ENCODE measurements around the gene PGM1. TPM values are rescaled to one million over a fixed set of nuclear protein-coding genes. Genes with fewer than 3 reads are reported as not detected.

Gene PGM1
- total RNA-seq, 1 donor from 2014 or later: 144 TPM

DNA sequence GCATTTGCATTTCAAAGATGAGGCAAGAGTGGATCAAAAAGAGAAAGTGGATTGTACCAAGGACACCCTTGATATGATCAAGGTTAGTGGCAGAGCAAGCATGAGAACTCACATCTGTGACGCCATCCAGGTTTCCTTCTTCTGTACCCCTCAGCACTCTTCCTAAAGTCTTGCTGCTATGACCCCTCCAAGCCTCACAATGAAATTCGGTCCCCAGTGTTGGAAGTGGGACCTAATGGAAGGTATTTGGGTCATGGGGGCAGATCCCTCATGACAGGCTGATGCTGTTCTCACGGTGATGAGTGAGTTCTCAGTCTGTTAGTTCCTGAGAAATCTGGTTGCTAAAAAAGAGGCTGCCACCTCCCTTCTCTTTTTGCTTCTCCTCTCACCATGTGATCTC is 86.4 kb downstream of the PGM1 start:
- Histone ChIP-seq H3K4me3 (ENCODE audit: low read length in 3 of 3) (no peak overlapping the region), H3K36me3 (ENCODE audit: control insufficient read depth in 3 of 3, insufficient read depth in 3 of 3, low read length in 3 of 3) (no peaks in the 10 kb centered on the region), H3K9ac (ENCODE audit: low read depth in 1 of 3, low read length in 3 of 3) (no peak overlapping the region), H3K27me3 (ENCODE audit: control insufficient read depth in 3 of 3, insufficient read depth in 3 of 3, low read length in 3 of 3) (no peaks in the 10 kb centered on the region), H3K4me1 (ENCODE audit: control insufficient read depth in 3 of 3, insufficient read depth in 3 of 3, low read length in 3 of 3) (peaks cover 0 to 3% (median 0%) of the 10 kb centered on the region in 3 donors), H3K9me3 (ENCODE audit: control insufficient read depth in 3 of 3, low read length in 3 of 3) (no peaks in the 10 kb centered on the region), H3K27ac (ENCODE audit: low read depth, low read length) (no peak overlapping the region)

DNA sequence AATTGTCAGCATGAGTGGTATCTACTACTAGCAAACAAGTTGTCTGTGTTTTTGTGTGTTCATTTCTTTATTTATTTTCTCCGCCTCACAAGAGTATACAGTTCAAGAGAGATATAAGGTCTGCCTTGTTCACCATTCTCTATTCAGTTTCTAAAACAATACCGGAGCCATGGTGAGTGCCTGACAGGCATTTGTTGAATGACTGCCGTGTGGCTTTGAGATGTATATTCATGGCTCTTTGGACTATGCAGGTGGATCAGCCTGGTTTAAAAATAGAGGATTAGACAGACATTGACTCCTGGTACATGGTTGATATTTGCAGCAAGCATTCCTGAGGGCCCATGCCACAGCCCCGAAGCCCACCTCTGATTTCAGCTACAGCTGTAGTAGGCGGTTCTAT is 89.7 kb downstream of the PGM1 start:
- H3K27me3 ChIP-seq (ENCODE audit: control insufficient read depth in 3 of 3, insufficient read depth in 3 of 3, low read length in 3 of 3): no peaks in the 10 kb centered on the region
- no peak overlapping the region for H3K4me3 ChIP-seq (ENCODE audit: low read length in 3 of 3)
- H3K9ac ChIP-seq (ENCODE audit: low read depth in 1 of 3, low read length in 3 of 3): no peak overlapping the region
- H3K4me1 ChIP-seq (ENCODE audit: control insufficient read depth in 3 of 3, insufficient read depth in 3 of 3, low read length in 3 of 3): no peaks in the 10 kb centered on the region
- no peaks in the 10 kb centered on the region for H3K36me3 ChIP-seq (ENCODE audit: control insufficient read depth in 3 of 3, insufficient read depth in 3 of 3, low read length in 3 of 3)
- no peaks in the 10 kb centered on the region for H3K9me3 ChIP-seq (ENCODE audit: control insufficient read depth in 3 of 3, low read length in 3 of 3)
- no peak overlapping the region for H3K27ac ChIP-seq (ENCODE audit: low read depth, low read length)

DNA sequence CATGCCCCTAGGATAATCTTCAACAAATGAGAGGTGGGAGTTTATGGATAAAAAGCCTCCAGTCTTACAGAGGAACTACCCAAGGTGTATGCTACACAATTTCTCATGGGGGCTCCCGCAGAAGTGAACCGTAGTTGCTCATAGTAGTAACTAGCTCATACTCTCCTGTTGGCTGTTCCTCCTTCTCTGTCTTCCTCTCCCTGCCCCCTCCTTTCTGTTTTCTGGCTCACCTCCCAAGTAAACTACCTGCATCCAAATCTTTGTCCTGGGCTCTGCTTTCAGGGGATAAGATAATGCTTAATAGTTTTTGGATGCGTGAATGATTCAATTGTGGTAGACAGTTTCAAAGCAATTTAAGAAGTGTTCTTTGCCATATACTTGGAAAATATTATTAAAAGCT is 90.5 kb downstream of the PGM1 start:
- Histone ChIP-seq H3K36me3 (ENCODE audit: control insufficient read depth in 3 of 3, insufficient read depth in 3 of 3, low read length in 3 of 3) (no peaks in the 10 kb centered on the region), H3K27me3 (ENCODE audit: control insufficient read depth in 3 of 3, insufficient read depth in 3 of 3, low read length in 3 of 3) (no peaks in the 10 kb centered on the region), H3K9ac (ENCODE audit: low read depth in 1 of 3, low read length in 3 of 3) (no peak overlapping the region)

DNA sequence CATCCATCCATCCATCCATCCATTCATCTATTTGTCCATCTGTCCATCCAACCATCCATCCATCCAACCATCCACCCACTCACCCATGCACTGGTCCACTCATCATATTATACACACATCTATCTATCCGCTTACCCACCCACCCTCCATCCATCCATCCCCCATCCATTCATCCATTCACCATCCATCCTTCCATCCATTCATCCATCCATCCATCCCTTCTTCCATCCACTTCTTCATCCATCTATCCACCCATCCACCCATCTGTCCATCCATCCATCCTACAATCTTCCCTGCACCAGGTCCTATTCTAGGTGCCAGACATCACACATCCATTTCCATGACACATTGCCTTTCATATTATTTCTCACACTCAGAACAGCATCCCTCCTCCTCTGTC is 93.5 kb downstream of the PGM1 start:
- Histone ChIP-seq H3K4me3 (ENCODE audit: low read length in 3 of 3) (no peak overlapping the region), H3K27ac (ENCODE audit: low read depth, low read length) (no peak overlapping the region)

More for the DNA sequence above, 90.5 kb downstream of the PGM1 start:
- Histone ChIP-seq H3K27ac (ENCODE audit: low read depth, low read length) (no peak overlapping the region), H3K4me1 (ENCODE audit: control insufficient read depth in 3 of 3, insufficient read depth in 3 of 3, low read length in 3 of 3) (no peaks in the 10 kb centered on the region), H3K4me3 (ENCODE audit: low read length in 3 of 3) (no peak overlapping the region), H3K9me3 (ENCODE audit: control insufficient read depth in 3 of 3, low read length in 3 of 3) (no peaks in the 10 kb centered on the region)

DNA sequence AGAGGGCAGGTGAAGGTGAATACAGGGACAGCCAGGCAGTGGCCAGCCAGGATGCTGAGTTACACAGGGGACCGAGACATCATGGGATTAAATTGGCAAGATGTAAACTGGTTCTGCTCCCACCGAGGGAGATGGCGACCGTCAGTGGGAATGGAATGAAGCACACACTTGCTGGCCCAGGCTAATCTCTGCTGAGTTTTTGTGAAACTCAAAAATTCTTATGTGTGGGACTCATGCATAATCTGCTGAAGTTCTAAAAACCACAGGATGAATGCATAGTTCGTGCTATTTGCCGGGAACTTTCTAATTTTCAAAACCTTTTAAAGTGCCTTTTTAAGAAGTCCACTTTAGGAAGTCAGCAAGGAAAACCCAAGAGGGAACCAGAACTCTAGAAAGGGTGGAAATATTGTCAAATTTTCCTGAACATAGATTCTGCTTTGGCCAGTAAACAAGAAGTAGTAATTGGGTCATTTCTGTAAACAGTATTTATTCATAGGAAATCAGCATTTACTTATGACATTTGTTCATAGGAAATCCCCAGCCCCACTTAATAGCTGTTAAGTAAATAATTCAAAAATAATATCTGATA is 95.2 kb downstream of the PGM1 start:
- Histone ChIP-seq H3K4me3 (ENCODE audit: low read length in 3 of 3) (no peak overlapping the region), H3K36me3 (ENCODE audit: control insufficient read depth in 3 of 3, insufficient read depth in 3 of 3, low read length in 3 of 3) (no peaks in the 10 kb centered on the region), H3K9me3 (ENCODE audit: control insufficient read depth in 3 of 3, low read length in 3 of 3) (no peaks in the 10 kb centered on the region), H3K27me3 (ENCODE audit: control insufficient read depth in 3 of 3, insufficient read depth in 3 of 3, low read length in 3 of 3) (no peaks in the 10 kb centered on the region), H3K4me1 (ENCODE audit: control insufficient read depth in 3 of 3, insufficient read depth in 3 of 3, low read length in 3 of 3) (peaks cover 0 to 7% (median 0%) of the 10 kb centered on the region in 3 donors), H3K9ac (ENCODE audit: low read depth in 1 of 3, low read length in 3 of 3) (no peak overlapping the region), H3K27ac (ENCODE audit: low read depth, low read length) (no peak overlapping the region)

More for the DNA sequence above, 93.5 kb downstream of the PGM1 start:
- Histone ChIP-seq H3K9ac (ENCODE audit: low read depth in 1 of 3, low read length in 3 of 3) (no peak overlapping the region), H3K36me3 (ENCODE audit: control insufficient read depth in 3 of 3, insufficient read depth in 3 of 3, low read length in 3 of 3) (no peaks in the 10 kb centered on the region), H3K4me1 (ENCODE audit: control insufficient read depth in 3 of 3, insufficient read depth in 3 of 3, low read length in 3 of 3) (peaks cover 0 to under 1% (median 0%) of the 10 kb centered on the region in 3 donors), H3K27me3 (ENCODE audit: control insufficient read depth in 3 of 3, insufficient read depth in 3 of 3, low read length in 3 of 3) (no peaks in the 10 kb centered on the region), H3K9me3 (ENCODE audit: control insufficient read depth in 3 of 3, low read length in 3 of 3) (no peaks in the 10 kb centered on the region)

DNA sequence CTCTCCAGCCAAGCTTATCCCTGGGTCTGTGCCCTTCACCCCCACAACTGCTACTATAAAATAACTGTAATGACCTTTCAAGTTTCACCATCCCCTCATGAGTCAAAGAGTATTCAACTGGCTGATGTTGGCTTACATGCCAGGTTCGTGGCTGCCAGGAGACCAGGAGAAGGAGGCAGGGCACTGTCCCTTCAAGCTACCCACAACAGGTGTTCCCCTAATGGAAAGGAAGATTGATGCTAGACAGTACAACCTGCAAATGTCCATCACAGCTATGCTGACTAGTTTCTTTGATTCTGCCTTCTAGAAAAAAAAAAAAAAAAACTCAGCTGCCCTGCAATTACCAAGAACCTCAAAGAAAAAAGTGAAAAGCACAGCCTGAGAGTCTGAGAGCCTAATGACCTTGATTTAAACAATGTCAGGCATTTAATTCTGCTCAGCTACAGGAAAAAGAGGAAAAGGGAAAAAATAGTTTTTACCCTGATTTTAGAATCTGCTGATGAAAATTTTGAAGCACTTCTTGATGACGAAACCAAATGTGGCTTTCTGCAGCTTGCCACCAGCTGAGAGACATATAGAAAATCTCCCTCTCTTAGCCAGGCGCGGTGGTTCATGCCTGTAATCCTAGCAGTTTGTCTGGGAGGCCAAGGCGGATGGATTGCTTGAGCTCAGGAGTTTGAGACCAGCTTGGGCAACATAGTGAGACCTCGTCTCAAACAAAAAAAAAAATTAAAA is 97.9 kb downstream of the PGM1 start:
- peaks cover 0 to 7% (median 0%) of the 10 kb centered on the region in 3 donors for H3K4me1 ChIP-seq (ENCODE audit: control insufficient read depth in 3 of 3, insufficient read depth in 3 of 3, low read length in 3 of 3)
- no peak overlapping the region for H3K27ac ChIP-seq (ENCODE audit: low read depth, low read length)
- no peaks in the 10 kb centered on the region for H3K27me3 ChIP-seq (ENCODE audit: control insufficient read depth in 3 of 3, insufficient read depth in 3 of 3, low read length in 3 of 3)
- no peaks in the 10 kb centered on the region for H3K36me3 ChIP-seq (ENCODE audit: control insufficient read depth in 3 of 3, insufficient read depth in 3 of 3, low read length in 3 of 3)
- H3K9ac ChIP-seq (ENCODE audit: low read depth in 1 of 3, low read length in 3 of 3): no peak overlapping the region
- no peak overlapping the region for H3K4me3 ChIP-seq (ENCODE audit: low read length in 3 of 3)
- H3K9me3 ChIP-seq (ENCODE audit: control insufficient read depth in 3 of 3, low read length in 3 of 3): no peaks in the 10 kb centered on the region

DNA sequence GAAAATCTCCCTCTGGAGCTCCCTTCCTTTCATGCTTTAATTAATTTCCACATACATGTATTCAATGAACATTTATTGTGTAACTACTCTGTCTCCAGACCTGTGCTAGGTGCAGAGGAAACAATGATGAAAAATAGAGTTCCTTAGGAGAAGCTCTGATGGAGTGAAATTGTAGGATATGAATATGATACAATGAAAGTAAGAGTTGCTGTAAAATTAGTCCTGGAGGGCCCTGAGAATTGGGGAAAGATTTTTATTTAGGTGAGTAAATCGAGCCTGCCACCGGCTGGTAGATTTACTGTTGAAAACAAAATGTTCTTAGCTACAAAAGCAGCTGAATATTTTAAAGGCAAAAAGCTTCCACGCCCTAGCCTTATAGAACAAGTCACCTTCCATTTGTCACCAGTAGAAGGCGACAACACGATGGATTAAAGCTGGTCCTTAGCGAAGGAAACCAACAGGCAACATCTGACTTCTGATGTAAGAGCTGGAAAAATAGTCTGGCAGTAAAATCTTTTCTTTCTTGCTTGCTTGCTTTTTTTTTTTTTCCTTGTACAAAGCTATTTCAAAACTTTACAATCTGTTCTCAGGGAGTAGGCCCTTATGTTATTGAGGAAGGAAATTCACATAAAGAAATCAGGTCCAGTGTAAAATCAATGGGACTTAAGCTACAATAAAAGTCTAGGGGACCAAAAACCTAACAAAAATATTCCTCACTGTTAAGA is 98.7 kb downstream of the PGM1 start:
- no peak overlapping the region for H3K9ac ChIP-seq (ENCODE audit: low read depth in 1 of 3, low read length in 3 of 3)
- peaks cover 0 to 7% (median 0%) of the 10 kb centered on the region in 3 donors for H3K4me1 ChIP-seq (ENCODE audit: control insufficient read depth in 3 of 3, insufficient read depth in 3 of 3, low read length in 3 of 3)
- H3K27ac ChIP-seq (ENCODE audit: low read depth, low read length): no peak overlapping the region
- no peaks in the 10 kb centered on the region for H3K9me3 ChIP-seq (ENCODE audit: control insufficient read depth in 3 of 3, low read length in 3 of 3)
- H3K36me3 ChIP-seq (ENCODE audit: control insufficient read depth in 3 of 3, insufficient read depth in 3 of 3, low read length in 3 of 3): no peaks in the 10 kb centered on the region
- H3K27me3 ChIP-seq (ENCODE audit: control insufficient read depth in 3 of 3, insufficient read depth in 3 of 3, low read length in 3 of 3): no peaks in the 10 kb centered on the region
- no peak overlapping the region for H3K4me3 ChIP-seq (ENCODE audit: low read length in 3 of 3)

DNA sequence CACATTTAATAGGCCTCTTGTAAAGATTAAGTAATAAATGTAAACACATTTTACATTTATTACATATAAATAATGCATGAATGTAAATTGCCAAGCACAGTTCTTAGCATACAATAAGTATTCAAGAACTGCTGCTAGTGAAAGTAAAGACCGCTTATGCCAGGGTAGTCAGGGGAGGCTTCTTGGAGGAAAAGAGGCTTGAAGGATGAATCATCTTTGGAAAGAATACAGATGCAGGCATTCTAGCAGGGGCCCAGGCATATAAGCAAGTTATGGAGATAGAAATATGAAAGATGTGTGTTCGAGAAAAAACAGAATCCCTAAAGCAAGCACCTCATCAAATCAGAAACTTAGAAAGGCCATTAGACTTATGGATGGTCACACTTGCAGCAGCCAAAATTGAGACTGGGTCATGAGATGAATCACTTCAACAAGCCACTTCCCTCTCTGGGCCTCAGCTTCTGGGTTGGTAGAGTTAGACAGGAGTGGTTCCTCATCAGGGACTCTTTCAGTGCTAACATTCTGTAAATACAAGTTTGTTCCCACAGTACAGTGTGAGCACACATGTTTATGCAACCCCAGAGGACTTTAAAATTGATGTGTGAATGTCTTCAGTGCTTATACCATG is 100.8 kb downstream of the PGM1 start:
- H3K4me1 ChIP-seq (ENCODE audit: control insufficient read depth in 3 of 3, insufficient read depth in 3 of 3, low read length in 3 of 3): peaks cover 8 to 18% (median 12%) of the 10 kb centered on the region in 3 donors
- no peak overlapping the region for H3K4me3 ChIP-seq (ENCODE audit: low read length in 3 of 3)
- no peaks in the 10 kb centered on the region for H3K27me3 ChIP-seq (ENCODE audit: control insufficient read depth in 3 of 3, insufficient read depth in 3 of 3, low read length in 3 of 3)
- no peaks in the 10 kb centered on the region for H3K9me3 ChIP-seq (ENCODE audit: control insufficient read depth in 3 of 3, low read length in 3 of 3)
- H3K27ac ChIP-seq (ENCODE audit: low read depth, low read length): no peak overlapping the region
- no peaks in the 10 kb centered on the region for H3K36me3 ChIP-seq (ENCODE audit: control insufficient read depth in 3 of 3, insufficient read depth in 3 of 3, low read length in 3 of 3)
- H3K9ac ChIP-seq (ENCODE audit: low read depth in 1 of 3, low read length in 3 of 3): no peak overlapping the region

DNA sequence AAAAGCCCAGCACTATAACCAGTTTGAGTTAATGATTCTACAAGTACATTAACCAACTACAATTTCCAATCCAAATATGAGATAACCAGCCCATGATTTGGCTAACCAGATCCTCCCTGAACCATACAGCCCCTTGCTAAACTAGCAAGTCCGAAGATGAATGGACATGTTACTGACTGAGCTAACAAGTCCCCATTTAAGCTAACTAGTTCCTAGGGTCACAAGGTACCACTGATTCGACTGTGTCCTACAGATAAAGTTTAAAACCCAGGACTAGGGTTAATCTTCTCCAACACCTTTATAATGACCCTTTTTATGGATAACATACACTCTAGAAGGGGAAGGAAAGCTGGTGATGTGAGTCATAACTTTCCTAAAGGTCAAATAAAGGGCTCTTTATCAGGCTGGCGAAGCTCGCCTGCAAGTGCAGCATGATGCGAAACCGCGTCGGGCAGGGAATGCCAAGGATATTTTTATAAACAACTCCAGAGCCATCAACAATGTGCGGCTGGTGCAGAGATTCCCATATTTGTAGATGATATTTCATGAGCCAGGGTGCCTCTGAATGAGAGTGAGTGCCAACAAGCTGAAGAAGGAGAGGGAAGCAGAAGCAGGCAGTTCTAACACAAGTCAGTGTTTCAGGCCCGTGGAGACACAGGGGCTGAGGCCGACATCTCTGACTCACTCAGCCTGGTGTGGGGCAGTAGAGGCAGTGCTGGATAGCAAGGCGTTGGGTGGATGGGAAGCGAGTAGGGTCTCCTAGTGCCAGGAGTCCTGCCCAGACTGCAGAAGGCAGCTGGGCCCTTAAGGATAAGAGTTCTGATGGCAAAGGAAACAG is 105.0 kb downstream of the PGM1 start:
- Histone ChIP-seq H3K9ac (ENCODE audit: low read depth in 1 of 3, low read length in 3 of 3) (peak overlapping the region in 1 of 3 donors; percentile 60), H3K9me3 (ENCODE audit: control insufficient read depth in 3 of 3, low read length in 3 of 3) (no peaks in the 10 kb centered on the region), H3K27ac (ENCODE audit: low read depth, low read length) (peak overlapping the region; percentile 60)

More for the DNA sequence above, 105.0 kb downstream of the PGM1 start:
- Histone ChIP-seq H3K36me3 (ENCODE audit: control insufficient read depth in 3 of 3, insufficient read depth in 3 of 3, low read length in 3 of 3) (no peaks in the 10 kb centered on the region), H3K27me3 (ENCODE audit: control insufficient read depth in 3 of 3, insufficient read depth in 3 of 3, low read length in 3 of 3) (peaks cover 0 to 3% (median 0%) of the 10 kb centered on the region in 3 donors), H3K4me3 (ENCODE audit: low read length in 3 of 3) (peak overlapping the region in 1 of 3 donors; percentile 36), H3K4me1 (ENCODE audit: control insufficient read depth in 3 of 3, insufficient read depth in 3 of 3, low read length in 3 of 3) (peaks cover 8 to 15% (median 12%) of the 10 kb centered on the region in 3 donors)

Measured in skeletal muscle tissue (tissue), 4 donors.